GM12872 (cell line): ENCODE data around the gene SLC1A5.

Experiments
- TF ChIP-seq, protein P1 (sequence below): IDR thresholded peaks from 3 replicates; pipeline ENCODE4 v1.5.1; 2011; ENCODE audit warnings: low read depth, mild to moderate bottlenecking, low read length, moderate library complexity; ENCODE audit not compliant: insufficient read depth

SLC1A5 gene

GRCh38 chr19:46732172-46732938 is 56.0 kb downstream of the SLC1A5 start:
- TF ChIP-seq, protein P1, sequence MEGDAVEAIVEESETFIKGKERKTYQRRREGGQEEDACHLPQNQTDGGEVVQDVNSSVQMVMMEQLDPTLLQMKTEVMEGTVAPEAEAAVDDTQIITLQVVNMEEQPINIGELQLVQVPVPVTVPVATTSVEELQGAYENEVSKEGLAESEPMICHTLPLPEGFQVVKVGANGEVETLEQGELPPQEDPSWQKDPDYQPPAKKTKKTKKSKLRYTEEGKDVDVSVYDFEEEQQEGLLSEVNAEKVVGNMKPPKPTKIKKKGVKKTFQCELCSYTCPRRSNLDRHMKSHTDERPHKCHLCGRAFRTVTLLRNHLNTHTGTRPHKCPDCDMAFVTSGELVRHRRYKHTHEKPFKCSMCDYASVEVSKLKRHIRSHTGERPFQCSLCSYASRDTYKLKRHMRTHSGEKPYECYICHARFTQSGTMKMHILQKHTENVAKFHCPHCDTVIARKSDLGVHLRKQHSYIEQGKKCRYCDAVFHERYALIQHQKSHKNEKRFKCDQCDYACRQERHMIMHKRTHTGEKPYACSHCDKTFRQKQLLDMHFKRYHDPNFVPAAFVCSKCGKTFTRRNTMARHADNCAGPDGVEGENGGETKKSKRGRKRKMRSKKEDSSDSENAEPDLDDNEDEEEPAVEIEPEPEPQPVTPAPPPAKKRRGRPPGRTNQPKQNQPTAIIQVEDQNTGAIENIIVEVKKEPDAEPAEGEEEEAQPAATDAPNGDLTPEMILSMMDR: no peak

- TF ChIP-seq, protein P1: no peak
These were observed 56.8 kb downstream of the SLC1A5 start for GRCh38 chr19:46731584-46731983.

- TF ChIP-seq, protein P1: no peak
These were observed 57.3 kb downstream of the SLC1A5 start for GRCh38 chr19:46731007-46731501.

DNA sequence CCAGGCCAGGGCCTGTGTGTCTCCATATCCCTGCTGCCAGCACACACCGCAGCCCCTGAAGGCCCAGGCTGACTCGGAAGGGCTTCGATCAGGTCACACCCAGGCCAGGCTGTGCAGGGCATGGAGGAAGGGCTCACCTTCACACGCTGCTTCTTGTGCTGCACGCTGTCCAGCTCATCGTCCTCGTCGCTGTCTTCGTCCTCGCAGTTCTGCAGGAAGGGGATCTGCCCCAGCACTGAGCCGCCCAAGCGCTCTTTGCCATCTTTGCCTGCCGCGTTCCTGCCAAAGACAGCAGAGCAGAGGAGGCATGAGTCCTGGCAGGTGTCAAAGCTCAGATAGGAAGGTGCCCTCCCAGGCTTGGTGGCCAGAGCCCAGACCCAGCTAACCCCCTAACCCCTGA is 57.8 kb downstream of the SLC1A5 start:
- TF ChIP-seq, protein P1: no peak

GRCh38 chr19:46730187-46730586 is 58.2 kb downstream of the SLC1A5 start:
- TF ChIP-seq, protein P1: no peak

- TF ChIP-seq, protein P1: no peak
These were observed 58.7 kb downstream of the SLC1A5 start for GRCh38 chr19:46729696-46730095.

DNA sequence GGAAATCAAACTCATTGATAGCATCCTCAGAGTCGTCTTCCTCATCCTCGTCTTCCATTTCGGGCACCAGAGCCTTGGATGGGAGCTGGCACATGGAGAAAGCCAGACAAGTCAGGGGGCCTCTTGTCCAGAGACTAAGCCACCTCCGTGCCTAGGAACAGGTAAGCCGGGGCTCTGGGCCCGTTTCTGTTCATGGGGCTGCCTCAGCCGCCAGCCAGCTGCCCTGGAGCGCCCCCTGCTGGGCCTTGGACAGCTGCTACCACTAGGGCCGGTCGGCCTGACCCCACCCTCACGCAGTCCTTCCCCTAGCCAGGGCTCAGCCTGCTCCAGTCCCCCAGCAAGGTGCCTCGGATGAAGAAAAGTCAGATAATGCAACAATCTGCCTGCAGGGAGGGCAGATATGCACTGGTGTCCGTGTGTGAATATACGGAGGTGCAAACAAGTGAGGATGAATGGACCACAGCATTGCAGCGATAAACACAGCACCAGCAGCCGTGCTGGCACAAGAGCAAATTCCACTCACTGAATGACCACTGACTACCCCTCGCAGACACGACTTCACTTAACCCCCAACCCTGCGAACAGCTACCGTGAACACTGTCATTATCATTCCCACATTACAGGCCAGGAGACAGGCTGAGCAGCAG is 59.6 kb downstream of the SLC1A5 start:
- TF ChIP-seq, protein P1: peak; percentile 97
